GM23338 (cell line): ENCODE results near the gene DEPDC5. TPM values are rescaled to one million over a fixed set of nuclear protein-coding genes. Genes with fewer than 3 reads are reported as not detected.

Source experiments
- ATAC-seq: fragments of 200-7000 bp; cut with Tn5 transposase; 3 replicates; pipeline ENCODE4 v1.9.1; 2020
- DNase-seq: peaks from one replicate; pipeline ENCODE4 v3.0.0-alpha.2; 2015; ENCODE audit warnings: low spot score
- H2AFZ ChIP-seq: fragments of 200-600 bp; sonication (generic); 2 replicates; pipeline ENCODE4 v1.8.0; 2016; ENCODE audit warnings: antibody characterized with exemption, mild to moderate bottlenecking, moderate library complexity
- H3F3A ChIP-seq: fragments of 200-600 bp; sonication (generic); replicated peaks from 2 replicates; pipeline ENCODE4 v1.8.0; 2017; ENCODE audit warnings: antibody characterized with exemption, mixed run types, low read depth
- H3K27ac ChIP-seq: fragments of 200-600 bp; sonication (generic); 2 replicates; pipeline ENCODE4 v1.6.1; 2016; ENCODE audit warnings: low read depth
- H3K27me3 ChIP-seq: fragments of 200-600 bp; sonication (generic); 2 replicates; pipeline ENCODE4 v1.8.0; 2016; ENCODE audit warnings: mild to moderate bottlenecking, mixed run types, moderate library complexity; ENCODE audit not compliant: insufficient read depth
- H3K36me3 ChIP-seq: fragments of 200-600 bp; sonication (generic); 2 replicates; pipeline ENCODE4 v1.8.0; 2016; ENCODE audit warnings: mild to moderate bottlenecking; ENCODE audit not compliant: insufficient read depth
- H3K4me1 ChIP-seq: fragments of 200-600 bp; sonication (generic); 2 replicates; pipeline ENCODE4 v1.8.0; 2016; ENCODE audit warnings: mild to moderate bottlenecking, moderate library complexity; ENCODE audit not compliant: insufficient read depth
- H3K4me2 ChIP-seq: fragments of 200-600 bp; sonication (generic); 2 replicates; pipeline ENCODE4 v1.7.1; 2017; ENCODE audit warnings: mixed run types
- H3K4me3 ChIP-seq: fragments of 200-600 bp; sonication (generic); 2 replicates; pipeline ENCODE4 v1.6.1; 2016; ENCODE audit warnings: mixed run types
- H3K79me2 ChIP-seq: fragments of 200-600 bp; sonication (generic); replicated peaks from 2 replicates; pipeline ENCODE4 v1.8.0; 2017; ENCODE audit warnings: mild to moderate bottlenecking; ENCODE audit not compliant: insufficient read depth
- H3K9me2 ChIP-seq: fragments of 200-600 bp; sonication (generic); 2 replicates; pipeline ENCODE4 v1.8.0; 2017; ENCODE audit not compliant: insufficient read depth
- H4K20me1 ChIP-seq: fragments of 200-600 bp; sonication (generic); replicated peaks from 2 replicates; pipeline ENCODE4 v1.8.0; 2017; ENCODE audit warnings: mild to moderate bottlenecking; ENCODE audit not compliant: insufficient read depth
- H3K27ac Mint-ChIP-seq: 2 replicates; pipeline ENCODE4 v1.8.0; 2020; ENCODE audit warnings: inconsistent platforms, mild to moderate bottlenecking, moderate library complexity, mixed read lengths
- H3K27me3 Mint-ChIP-seq: 3 replicates; pipeline ENCODE4 v1.8.0; 2022; ENCODE audit warnings: low read depth, mild to moderate bottlenecking, moderate library complexity, mixed read lengths, inconsistent platforms; ENCODE audit not compliant: insufficient read depth, poor library complexity
- H3K36me3 Mint-ChIP-seq: 3 replicates; pipeline ENCODE4 v1.8.0; 2021; ENCODE audit warnings: low read depth, mild to moderate bottlenecking, inconsistent platforms, moderate library complexity, mixed read lengths
- H3K4me1 Mint-ChIP-seq: 3 replicates; pipeline ENCODE4 v1.8.0; 2020; ENCODE audit warnings: mild to moderate bottlenecking, inconsistent platforms, mixed read lengths
- H3K4me3 Mint-ChIP-seq: 3 replicates; pipeline ENCODE4 v1.8.0; 2021; ENCODE audit warnings: moderate library complexity, mild to moderate bottlenecking, inconsistent platforms, mixed read lengths
- H3K9me3 Mint-ChIP-seq: 3 replicates; pipeline ENCODE4 v1.8.0; 2020; ENCODE audit warnings: moderate library complexity, mild to moderate bottlenecking, inconsistent platforms, mixed read lengths
- CREB1 ChIP-seq: fragments of 250-450 bp; sonication (Bioruptor Pico); IDR thresholded peaks from 2 replicates; pipeline ENCODE4 v1.5.0; 2020; ENCODE audit warnings: low read depth, mild to moderate bottlenecking, moderate library complexity
- EZH2 ChIP-seq: fragments of 200-600 bp; sonication (generic); IDR thresholded peaks from one replicate; pipeline ENCODE4 v1.8.0; 2017; ENCODE audit warnings: antibody characterized with exemption, mild to moderate bottlenecking, low read depth; ENCODE audit not compliant: unreplicated experiment
- NANOG ChIP-seq: IDR thresholded peaks from 2 replicates; pipeline ENCODE4 v1.6.1; 2016; ENCODE audit warnings: antibody characterized with exemption, borderline replicate concordance
- POLR2AphosphoS5 ChIP-seq: IDR thresholded peaks from 2 replicates; pipeline ENCODE4 v1.6.1; 2016; ENCODE audit warnings: antibody characterized with exemption, low read depth
- ZNF331 ChIP-seq: fragments of 250-450 bp; sonication (Bioruptor Pico); IDR thresholded peaks from 2 replicates; pipeline ENCODE4 v1.5.0; 2020; ENCODE audit warnings: low read depth, mild to moderate bottlenecking, moderate library complexity
- polyA plus RNA-seq: library from polyadenylated mRNA; unstranded; fragments of >200 nt; fragmentation: Nextera tagmentation; extraction: Ambion mirVana; gene quantifications from 2 replicates; pipeline ENCODE4 v1.2.1, GENCODE V29; 2016
- total RNA-seq: library from RNA; depleted of rRNA; stranded (reverse); fragments of >200 nt; shearing (Covaris generic); gene quantifications from 2 replicates; pipeline ENCODE4 v1.2.3, GENCODE V29; 2014
- TF ChIP-seq, protein P1 (sequence below): IDR thresholded peaks from 2 replicates; pipeline ENCODE4 v1.6.1; 2016; ENCODE audit warnings: antibody characterized with exemption
- TF ChIP-seq, protein P2 (sequence below), 2 experiments: fragments of 200-600 bp in 1 of 2; sonication (generic) in 1 of 2; conservative IDR thresholded peaks; 2 replicates each; pipeline versions ENCODE4 v1.5.1 to v1.6.1; 2016 to 2017; ENCODE audit warnings: antibody characterized with exemption in 2 of 2, low read depth in 2 of 2, mild to moderate bottlenecking in 2 of 2, moderate library complexity in 1 of 2
- TF ChIP-seq, protein P3 (sequence below): IDR thresholded peaks from one replicate; pipeline ENCODE4 v1.6.1; 2018; ENCODE audit warnings: antibody characterized with exemption; ENCODE audit not compliant: unreplicated experiment
- TF ChIP-seq, protein P4 (sequence below): fragments of 250-450 bp; sonication (Bioruptor Pico); IDR thresholded peaks from 2 replicates; pipeline ENCODE4 v1.5.0; 2020; ENCODE audit warnings: mild to moderate bottlenecking, moderate library complexity

Gene DEPDC5
- total and polyA plus RNA-seq, 2 experiments from 2014 or later, result 18.7 to 19.7 TPM

DNA sequence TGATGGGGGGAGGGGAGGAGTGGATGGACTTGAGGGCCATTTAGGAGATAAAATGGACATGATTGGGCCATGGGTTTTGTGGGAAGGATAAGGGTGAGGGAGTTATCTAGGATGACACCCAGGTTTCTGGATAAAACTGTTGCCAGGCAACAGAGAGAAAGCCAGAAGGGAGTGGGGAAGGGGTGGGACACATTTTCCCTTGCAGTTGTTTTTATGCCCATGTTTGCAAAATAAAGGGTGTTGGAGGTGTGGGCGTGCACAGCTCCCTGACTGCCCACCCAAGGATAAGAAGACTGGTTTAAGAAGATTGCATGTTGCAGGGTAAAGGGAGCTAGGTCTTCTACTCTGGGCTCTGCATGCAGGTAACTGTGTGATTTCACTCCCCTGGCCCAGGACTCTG is 172.2 kb downstream of the DEPDC5 start (continued):
- TF ChIP-seq, protein P1, sequence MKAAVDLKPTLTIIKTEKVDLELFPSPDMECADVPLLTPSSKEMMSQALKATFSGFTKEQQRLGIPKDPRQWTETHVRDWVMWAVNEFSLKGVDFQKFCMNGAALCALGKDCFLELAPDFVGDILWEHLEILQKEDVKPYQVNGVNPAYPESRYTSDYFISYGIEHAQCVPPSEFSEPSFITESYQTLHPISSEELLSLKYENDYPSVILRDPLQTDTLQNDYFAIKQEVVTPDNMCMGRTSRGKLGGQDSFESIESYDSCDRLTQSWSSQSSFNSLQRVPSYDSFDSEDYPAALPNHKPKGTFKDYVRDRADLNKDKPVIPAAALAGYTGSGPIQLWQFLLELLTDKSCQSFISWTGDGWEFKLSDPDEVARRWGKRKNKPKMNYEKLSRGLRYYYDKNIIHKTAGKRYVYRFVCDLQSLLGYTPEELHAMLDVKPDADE, result no peak
- TF ChIP-seq NANOG (no peak), EZH2 (no peak), CREB1 (no peak), POLR2AphosphoS5 (no peak)
- TF ChIP-seq, protein P2, sequence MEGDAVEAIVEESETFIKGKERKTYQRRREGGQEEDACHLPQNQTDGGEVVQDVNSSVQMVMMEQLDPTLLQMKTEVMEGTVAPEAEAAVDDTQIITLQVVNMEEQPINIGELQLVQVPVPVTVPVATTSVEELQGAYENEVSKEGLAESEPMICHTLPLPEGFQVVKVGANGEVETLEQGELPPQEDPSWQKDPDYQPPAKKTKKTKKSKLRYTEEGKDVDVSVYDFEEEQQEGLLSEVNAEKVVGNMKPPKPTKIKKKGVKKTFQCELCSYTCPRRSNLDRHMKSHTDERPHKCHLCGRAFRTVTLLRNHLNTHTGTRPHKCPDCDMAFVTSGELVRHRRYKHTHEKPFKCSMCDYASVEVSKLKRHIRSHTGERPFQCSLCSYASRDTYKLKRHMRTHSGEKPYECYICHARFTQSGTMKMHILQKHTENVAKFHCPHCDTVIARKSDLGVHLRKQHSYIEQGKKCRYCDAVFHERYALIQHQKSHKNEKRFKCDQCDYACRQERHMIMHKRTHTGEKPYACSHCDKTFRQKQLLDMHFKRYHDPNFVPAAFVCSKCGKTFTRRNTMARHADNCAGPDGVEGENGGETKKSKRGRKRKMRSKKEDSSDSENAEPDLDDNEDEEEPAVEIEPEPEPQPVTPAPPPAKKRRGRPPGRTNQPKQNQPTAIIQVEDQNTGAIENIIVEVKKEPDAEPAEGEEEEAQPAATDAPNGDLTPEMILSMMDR (conservative IDR thresholded peaks at IDR 0.05; ENCODE audit: low read depth in 2 of 2), result no peak
- TF ChIP-seq, protein P3, sequence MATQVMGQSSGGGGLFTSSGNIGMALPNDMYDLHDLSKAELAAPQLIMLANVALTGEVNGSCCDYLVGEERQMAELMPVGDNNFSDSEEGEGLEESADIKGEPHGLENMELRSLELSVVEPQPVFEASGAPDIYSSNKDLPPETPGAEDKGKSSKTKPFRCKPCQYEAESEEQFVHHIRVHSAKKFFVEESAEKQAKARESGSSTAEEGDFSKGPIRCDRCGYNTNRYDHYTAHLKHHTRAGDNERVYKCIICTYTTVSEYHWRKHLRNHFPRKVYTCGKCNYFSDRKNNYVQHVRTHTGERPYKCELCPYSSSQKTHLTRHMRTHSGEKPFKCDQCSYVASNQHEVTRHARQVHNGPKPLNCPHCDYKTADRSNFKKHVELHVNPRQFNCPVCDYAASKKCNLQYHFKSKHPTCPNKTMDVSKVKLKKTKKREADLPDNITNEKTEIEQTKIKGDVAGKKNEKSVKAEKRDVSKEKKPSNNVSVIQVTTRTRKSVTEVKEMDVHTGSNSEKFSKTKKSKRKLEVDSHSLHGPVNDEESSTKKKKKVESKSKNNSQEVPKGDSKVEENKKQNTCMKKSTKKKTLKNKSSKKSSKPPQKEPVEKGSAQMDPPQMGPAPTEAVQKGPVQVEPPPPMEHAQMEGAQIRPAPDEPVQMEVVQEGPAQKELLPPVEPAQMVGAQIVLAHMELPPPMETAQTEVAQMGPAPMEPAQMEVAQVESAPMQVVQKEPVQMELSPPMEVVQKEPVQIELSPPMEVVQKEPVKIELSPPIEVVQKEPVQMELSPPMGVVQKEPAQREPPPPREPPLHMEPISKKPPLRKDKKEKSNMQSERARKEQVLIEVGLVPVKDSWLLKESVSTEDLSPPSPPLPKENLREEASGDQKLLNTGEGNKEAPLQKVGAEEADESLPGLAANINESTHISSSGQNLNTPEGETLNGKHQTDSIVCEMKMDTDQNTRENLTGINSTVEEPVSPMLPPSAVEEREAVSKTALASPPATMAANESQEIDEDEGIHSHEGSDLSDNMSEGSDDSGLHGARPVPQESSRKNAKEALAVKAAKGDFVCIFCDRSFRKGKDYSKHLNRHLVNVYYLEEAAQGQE, result no peak

DNA sequence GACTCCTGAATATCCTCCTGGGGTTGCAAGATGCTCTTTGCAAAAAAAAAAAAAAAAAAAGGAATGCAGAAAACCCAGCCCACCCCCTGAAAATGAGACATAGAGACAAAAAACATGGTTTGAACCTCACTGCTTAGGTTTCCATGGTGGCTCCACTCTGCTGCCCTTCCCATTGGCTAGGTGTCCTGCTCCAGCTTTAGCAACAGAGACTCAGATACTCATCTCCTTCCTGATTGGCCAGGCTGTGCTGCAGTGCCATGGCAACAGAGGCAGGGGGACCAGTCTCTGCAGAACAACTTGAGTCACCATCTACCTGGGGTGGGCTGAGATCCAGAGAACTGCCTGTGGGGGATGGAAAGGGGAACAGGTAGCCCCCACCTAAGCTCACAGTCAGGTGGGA is 173.2 kb downstream of the DEPDC5 start:
- Mint-ChIP-seq H3K9me3 (no peaks in the 10 kb centered on the region), H3K4me3 (no peak overlapping the region), H3K36me3 (no peaks in the 10 kb centered on the region), H3K4me1 (no peaks in the 10 kb centered on the region), H3K27me3 (peaks cover 3% of the 10 kb centered on the region), H3K27ac (no peak overlapping the region)
- no peak overlapping the region for H3K27ac ChIP-seq
- H3F3A ChIP-seq, result no peaks in the 10 kb centered on the region
- no peak overlapping the region for H3K4me3 ChIP-seq
- H3K9me2 ChIP-seq, result 0 out of 2 replicates have a peak, but pooled peaks cover 5% of the 10 kb centered on the region
- no peak overlapping the region for H3K4me2 ChIP-seq
- H3K27me3 ChIP-seq, result no peaks in the 10 kb centered on the region
- peaks cover 4% of the 10 kb centered on the region for H3K4me1 ChIP-seq
- peak; percentile 97 for ATAC-seq
- DNase-seq, result peak; percentile 74
- no peaks in the 10 kb centered on the region for H4K20me1 ChIP-seq
- H2AFZ ChIP-seq, result no peak overlapping the region
- H3K36me3 ChIP-seq, result no peaks in the 10 kb centered on the region
- H3K79me2 ChIP-seq, result no peaks in the 10 kb centered on the region
- TF ChIP-seq, protein P1, result no peak
- TF ChIP-seq, protein P4, sequence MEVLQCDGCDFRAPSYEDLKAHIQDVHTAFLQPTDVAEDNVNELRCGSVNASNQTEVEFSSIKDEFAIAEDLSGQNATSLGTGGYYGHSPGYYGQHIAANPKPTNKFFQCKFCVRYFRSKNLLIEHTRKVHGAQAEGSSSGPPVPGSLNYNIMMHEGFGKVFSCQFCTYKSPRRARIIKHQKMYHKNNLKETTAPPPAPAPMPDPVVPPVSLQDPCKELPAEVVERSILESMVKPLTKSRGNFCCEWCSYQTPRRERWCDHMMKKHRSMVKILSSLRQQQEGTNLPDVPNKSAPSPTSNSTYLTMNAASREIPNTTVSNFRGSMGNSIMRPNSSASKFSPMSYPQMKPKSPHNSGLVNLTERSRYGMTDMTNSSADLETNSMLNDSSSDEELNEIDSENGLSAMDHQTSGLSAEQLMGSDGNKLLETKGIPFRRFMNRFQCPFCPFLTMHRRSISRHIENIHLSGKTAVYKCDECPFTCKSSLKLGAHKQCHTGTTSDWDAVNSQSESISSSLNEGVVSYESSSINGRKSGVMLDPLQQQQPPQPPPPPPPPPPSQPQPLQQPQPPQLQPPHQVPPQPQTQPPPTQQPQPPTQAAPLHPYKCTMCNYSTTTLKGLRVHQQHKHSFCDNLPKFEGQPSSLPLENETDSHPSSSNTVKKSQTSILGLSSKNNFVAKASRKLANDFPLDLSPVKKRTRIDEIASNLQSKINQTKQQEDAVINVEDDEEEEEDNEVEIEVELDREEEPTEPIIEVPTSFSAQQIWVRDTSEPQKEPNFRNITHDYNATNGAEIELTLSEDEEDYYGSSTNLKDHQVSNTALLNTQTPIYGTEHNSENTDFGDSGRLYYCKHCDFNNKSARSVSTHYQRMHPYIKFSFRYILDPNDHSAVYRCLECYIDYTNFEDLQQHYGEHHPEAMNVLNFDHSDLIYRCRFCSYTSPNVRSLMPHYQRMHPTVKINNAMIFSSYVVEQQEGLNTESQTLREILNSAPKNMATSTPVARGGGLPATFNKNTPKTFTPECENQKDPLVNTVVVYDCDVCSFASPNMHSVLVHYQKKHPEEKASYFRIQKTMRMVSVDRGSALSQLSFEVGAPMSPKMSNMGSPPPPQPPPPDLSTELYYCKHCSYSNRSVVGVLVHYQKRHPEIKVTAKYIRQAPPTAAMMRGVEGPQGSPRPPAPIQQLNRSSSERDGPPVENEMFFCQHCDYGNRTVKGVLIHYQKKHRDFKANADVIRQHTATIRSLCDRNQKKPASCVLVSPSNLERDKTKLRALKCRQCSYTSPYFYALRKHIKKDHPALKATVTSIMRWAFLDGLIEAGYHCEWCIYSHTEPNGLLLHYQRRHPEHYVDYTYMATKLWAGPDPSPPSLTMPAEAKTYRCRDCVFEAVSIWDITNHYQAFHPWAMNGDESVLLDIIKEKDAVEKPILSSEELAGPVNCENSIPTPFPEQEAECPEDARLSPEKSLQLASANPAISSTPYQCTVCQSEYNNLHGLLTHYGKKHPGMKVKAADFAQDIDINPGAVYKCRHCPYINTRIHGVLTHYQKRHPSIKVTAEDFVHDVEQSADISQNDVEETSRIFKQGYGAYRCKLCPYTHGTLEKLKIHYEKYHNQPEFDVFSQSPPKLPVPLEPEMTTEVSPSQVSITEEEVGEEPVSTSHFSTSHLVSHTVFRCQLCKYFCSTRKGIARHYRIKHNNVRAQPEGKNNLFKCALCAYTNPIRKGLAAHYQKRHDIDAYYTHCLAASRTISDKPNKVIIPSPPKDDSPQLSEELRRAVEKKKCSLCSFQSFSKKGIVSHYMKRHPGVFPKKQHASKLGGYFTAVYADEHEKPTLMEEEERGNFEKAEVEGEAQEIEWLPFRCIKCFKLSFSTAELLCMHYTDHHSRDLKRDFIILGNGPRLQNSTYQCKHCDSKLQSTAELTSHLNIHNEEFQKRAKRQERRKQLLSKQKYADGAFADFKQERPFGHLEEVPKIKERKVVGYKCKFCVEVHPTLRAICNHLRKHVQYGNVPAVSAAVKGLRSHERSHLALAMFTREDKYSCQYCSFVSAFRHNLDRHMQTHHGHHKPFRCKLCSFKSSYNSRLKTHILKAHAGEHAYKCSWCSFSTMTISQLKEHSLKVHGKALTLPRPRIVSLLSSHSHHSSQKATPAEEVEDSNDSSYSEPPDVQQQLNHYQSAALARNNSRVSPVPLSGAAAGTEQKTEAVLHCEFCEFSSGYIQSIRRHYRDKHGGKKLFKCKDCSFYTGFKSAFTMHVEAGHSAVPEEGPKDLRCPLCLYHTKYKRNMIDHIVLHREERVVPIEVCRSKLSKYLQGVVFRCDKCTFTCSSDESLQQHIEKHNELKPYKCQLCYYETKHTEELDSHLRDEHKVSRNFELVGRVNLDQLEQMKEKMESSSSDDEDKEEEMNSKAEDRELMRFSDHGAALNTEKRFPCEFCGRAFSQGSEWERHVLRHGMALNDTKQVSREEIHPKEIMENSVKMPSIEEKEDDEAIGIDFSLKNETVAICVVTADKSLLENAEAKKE (CRISPR knock-in tag), result no peak
- TF ChIP-seq CREB1 (no peak), ZNF331 (CRISPR knock-in tag) (no peak)
